ENCODE measurements around the gene YPEL2.

Gene YPEL2

GRCh38 chr17:59434429-59434828 is 103.0 kb downstream of the YPEL2 start:
- DNase-seq (ENCODE audit: low spot score) = no peak

- DNase-seq (ENCODE audit: low spot score) = no peak
These were observed 103.8 kb downstream of the YPEL2 start for GRCh38 chr17:59435238-59435637.

DNA sequence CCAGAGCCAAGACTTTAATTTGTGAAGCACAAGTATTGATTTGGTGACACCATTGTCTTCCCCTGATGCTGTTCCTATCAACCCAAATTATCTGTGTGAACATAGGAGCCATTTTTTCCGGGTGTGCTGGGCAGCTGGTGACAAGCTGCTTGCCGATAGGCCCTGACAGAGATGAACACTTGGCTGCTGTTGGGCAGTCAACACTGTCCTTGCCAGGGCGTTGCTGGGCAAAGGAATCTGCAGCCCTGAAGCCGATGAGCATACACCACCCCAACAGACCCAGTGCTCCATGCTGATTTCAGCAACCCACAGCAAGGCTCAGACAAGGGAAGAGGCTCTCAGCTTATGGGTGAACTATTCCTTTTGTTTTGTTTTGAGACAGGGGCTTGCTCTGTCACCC is 105.4 kb downstream of the YPEL2 start:
- no peak for DNase-seq (ENCODE audit: low spot score)

DNA sequence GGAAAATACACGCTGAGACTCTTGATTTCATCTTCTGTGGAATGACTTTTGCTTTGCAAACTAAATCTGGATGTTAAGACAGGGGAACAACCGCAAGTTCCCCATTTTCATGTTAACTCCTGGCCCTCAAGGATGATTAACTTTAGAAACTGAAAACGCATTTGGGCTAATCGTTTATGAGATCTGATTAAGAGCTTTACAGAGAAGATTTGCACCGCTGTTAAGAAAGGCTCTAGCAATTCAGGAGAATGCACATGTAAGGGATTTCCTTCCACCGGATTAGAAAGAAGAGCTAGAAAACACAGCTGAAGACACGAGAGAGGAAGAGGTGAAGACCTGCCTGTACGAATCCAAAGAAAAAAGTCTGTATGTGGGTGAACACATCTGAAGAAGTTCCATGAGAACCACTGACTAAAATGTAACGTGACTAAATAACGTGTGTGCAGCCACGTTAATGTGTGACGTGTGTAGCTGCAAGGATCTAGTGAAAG is 106.4 kb downstream of the YPEL2 start:
- no peak for DNase-seq (ENCODE audit: low spot score)

DNA sequence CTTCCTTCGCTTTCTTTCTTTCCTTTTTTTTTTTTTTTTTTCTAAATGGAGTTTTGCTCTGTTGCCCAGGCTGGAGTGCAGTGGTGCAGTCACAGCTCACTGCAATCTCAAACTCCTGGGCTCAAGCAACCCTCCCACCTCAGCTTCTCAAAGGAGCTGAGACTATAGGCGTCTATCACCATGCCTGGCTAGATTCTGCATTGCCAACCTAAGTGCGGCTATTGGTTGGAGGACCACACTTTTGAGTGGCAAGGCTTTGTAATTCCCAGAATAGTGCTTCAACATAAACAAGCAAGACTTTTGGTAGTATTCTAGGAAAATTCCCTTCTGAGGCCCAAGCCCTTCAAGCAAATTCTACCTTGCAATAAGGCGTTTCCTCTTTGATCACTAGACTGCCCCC is 107.8 kb downstream of the YPEL2 start:
- no peak for DNase-seq (ENCODE audit: low spot score)

- DNase-seq (ENCODE audit: low spot score) = no peak
These were observed 108.3 kb downstream of the YPEL2 start for GRCh38 chr17:59439741-59440211.

DNA sequence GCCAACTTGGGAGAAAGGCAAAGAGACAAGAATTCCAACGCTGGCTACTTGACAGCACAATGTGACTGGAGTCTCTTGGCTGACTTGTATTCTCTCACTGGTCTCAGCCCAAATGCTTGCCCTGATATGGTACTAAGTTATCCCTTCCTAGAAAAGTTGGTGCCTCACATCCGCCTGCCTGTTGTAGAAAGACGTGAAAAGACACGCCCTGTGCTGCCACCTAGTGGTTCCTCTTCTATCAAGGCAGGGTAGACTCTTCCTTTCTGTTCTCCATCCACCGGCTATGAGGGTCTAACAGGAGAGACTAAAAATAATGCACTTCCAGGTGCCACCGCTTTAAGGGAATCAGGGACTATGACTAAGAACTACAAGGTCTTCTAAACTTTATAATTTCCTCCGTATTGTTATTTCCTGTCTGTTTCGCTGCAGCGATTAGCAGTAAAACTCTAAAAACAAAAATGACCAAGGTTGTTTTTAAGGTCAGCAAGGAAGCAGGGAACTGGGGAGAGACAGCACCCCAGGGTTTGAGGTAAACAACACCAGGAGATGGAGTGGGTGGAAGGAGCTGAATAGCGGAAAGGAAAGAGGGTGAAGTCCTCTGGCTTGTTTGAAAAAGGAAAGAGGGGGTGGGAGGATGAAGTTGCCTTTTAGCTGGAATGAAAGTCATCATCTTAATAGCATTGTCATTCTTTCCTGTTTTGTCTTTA is 109.5 kb downstream of the YPEL2 start:
- peak; percentile 91 for DNase-seq (ENCODE audit: low spot score)

GRCh38 chr17:59441464-59442096 is 110.1 kb downstream of the YPEL2 start:
- DNase-seq (ENCODE audit: low spot score) = no peak

DNA sequence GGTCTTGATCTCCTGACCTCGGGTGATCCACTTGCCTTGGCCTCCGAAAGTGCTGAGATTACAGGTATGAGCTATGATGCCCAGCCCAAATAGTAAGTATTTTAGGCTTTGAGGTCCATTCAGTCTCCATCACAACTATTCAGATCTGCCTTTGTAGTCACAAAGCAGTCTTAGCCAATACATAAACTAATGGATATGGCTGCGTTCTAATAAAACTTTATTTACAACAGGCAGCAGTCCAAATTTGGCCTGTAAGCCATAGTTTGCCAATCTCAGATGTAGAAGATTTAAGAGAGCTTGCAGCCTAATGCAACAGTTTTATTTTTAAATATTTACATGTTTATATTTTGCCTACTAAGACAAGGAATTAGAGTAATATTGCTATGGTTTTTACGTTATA is 111.7 kb downstream of the YPEL2 start:
- no peak for DNase-seq (ENCODE audit: low spot score)
